Esophagus muscularis mucosa (tissue), 3 donors: ENCODE results near the gene ZSWIM7.

Experiments
- CTCF ChIP-seq, 3 experiments: fragments of 200-600 bp in 2 of 3; fragments of 450-650 bp in 1 of 3; sonication (generic) in 2 of 3; IDR thresholded peaks; one replicate each; pipeline ENCODE4 v1.5.1; 2017 to 2019; ENCODE audit warnings: antibody characterized with exemption in 3 of 3, mild to moderate bottlenecking in 2 of 3, moderate library complexity in 1 of 3
- EP300 ChIP-seq: sonication (generic); formaldehyde crosslinking; IDR thresholded peaks from one replicate; pipeline ENCODE4 v1.6.1; 2017; ENCODE audit warnings: antibody characterized with exemption

- TF ChIP-seq EP300 (no peak), CTCF (IDR thresholded peaks at IDR 0.05) (no peak)
Observed at GRCh38 chr17:16027708-16028584, 28.4 kb upstream of the ZSWIM7 start.
